Gastroesophageal sphincter (tissue), 3 donors: Measurements from ENCODE around the gene HS3ST2.

Experiments
- EP300 ChIP-seq: sonication (generic); formaldehyde crosslinking; IDR thresholded peaks from one replicate; pipeline ENCODE4 v1.6.1; 2017; ENCODE audit warnings: antibody characterized with exemption, mild to moderate bottlenecking
- TF ChIP-seq, protein P1 (sequence below), 4 experiments: fragments of 200-600 bp in 2 of 4; fragments of 450-650 bp in 2 of 4; sonication (generic) in 1 of 4; IDR thresholded peaks; one replicate each; pipeline ENCODE4 v1.5.1; 2017 to 2019; ENCODE audit warnings: antibody characterized with exemption in 4 of 4, mild to moderate bottlenecking in 2 of 4, moderate library complexity in 2 of 4

DNA sequence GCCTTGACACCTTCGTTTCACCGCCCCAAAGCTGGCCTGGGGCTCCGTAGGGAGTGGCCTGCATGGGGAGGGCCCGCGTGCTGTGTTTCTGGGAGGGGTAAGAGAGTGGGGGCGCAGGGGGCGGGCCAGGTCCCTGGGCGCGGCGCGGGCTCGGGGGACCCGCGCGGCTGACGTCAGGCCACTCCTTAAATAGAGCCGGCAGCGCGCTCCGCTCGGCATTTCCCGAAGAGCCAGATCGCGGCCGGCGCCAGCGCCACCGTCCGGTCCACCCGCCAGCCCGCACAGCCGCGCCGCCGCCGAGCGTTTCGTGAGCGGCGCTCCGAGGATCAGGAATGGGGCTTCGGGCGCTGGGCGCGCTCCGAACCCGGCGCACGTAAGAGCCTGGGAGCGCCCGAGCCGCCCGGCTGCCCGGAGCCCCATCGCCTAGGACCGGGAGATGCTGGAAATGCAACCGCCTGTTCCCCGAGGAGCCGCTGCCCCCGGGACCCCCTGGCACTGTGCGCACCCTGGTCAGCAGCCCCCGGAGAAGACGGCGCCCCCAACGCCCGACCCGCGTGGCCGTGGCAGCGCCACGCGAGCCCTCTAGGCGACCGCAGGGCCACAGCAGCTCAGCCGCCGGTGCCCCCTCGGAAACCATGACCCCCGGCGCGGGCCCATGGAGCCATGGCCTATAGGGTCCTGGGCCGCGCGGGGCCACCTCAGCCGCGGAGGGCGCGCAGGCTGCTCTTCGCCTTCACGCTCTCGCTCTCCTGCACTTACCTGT lies at the start of gene HS3ST2:
- TF ChIP-seq, protein P1, sequence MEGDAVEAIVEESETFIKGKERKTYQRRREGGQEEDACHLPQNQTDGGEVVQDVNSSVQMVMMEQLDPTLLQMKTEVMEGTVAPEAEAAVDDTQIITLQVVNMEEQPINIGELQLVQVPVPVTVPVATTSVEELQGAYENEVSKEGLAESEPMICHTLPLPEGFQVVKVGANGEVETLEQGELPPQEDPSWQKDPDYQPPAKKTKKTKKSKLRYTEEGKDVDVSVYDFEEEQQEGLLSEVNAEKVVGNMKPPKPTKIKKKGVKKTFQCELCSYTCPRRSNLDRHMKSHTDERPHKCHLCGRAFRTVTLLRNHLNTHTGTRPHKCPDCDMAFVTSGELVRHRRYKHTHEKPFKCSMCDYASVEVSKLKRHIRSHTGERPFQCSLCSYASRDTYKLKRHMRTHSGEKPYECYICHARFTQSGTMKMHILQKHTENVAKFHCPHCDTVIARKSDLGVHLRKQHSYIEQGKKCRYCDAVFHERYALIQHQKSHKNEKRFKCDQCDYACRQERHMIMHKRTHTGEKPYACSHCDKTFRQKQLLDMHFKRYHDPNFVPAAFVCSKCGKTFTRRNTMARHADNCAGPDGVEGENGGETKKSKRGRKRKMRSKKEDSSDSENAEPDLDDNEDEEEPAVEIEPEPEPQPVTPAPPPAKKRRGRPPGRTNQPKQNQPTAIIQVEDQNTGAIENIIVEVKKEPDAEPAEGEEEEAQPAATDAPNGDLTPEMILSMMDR (IDR thresholded peaks at IDR 0.05), result peak in 3 of 4 experiments; percentile 43 to 64 (median 46)
- TF ChIP-seq EP300, result no peak
